Stimulated activated naive CD8-positive, alpha-beta T cell treated with anti-CD3 and anti-CD28 coated beads, Interleukin-15, Interleukin-2, amounts not matched to agents 100 ng/mL and 50 ng/mL, for 24 hours (primary cell): ENCODE measurements around the gene GGNBP2.
A peak's percentile ranks its signal among the peaks of the same experiment; 100 is the strongest.

ENCODE experiments used
- H3K27ac Mint-ChIP-seq: one replicate; pipeline ENCODE4 v1.8.0; 2021; ENCODE audit warnings: mild to moderate bottlenecking, mixed read lengths
- H3K27me3 Mint-ChIP-seq: one replicate; pipeline ENCODE4 v1.8.0; 2021; ENCODE audit warnings: mixed read lengths
- H3K36me3 Mint-ChIP-seq: one replicate; pipeline ENCODE4 v1.8.0; 2021; ENCODE audit warnings: low read depth, mixed read lengths
- H3K4me1 Mint-ChIP-seq: one replicate; pipeline ENCODE4 v1.8.0; 2021; ENCODE audit warnings: low read depth, mixed read lengths
- H3K4me3 Mint-ChIP-seq: one replicate; pipeline ENCODE4 v1.8.0; 2021; ENCODE audit warnings: mild to moderate bottlenecking, mixed read lengths
- H3K9me3 Mint-ChIP-seq: one replicate; pipeline ENCODE4 v1.8.0; 2021; ENCODE audit warnings: mixed read lengths

Gene GGNBP2

GRCh38 chr17:36578671-36579070, 34.0 kb downstream of the GGNBP2 start:
- Mint-ChIP-seq H3K4me1 (no peaks in the 10 kb centered on the region), H3K4me3 (no peak overlapping the region), H3K27ac (no peak overlapping the region), H3K9me3 (no peaks in the 10 kb centered on the region), H3K36me3 (peaks cover 68% of the 10 kb centered on the region), H3K27me3 (no peaks in the 10 kb centered on the region)

DNA sequence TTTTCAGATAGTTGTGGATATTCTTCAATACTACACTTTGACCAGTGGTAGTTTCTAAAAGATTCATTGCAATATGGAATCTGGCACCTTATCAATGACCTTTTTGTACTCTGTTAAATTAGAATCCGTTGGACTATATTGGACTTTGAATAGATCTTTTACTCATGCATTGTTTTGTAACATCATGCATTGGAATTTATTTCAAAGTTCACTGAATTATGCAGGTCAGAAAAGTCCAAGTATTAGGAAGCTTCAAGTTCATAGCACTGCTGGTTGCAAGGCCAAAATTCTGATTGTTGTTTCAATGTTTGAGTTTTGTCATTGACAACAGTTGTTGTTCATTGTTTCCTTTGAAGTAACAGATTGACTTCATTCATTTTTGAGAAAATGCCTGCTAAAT, 39.1 kb downstream of the GGNBP2 start:
- Mint-ChIP-seq H3K27ac (no peak overlapping the region), H3K4me3 (no peak overlapping the region), H3K36me3 (peaks cover 54% of the 10 kb centered on the region), H3K27me3 (no peaks in the 10 kb centered on the region), H3K9me3 (no peaks in the 10 kb centered on the region), H3K4me1 (no peaks in the 10 kb centered on the region)

GRCh38 chr17:36586138-36586537, 41.4 kb downstream of the GGNBP2 start:
- no peak overlapping the region for H3K4me3 Mint-ChIP-seq
- no peak overlapping the region for H3K27ac Mint-ChIP-seq
- H3K4me1 Mint-ChIP-seq = peaks cover 14% of the 10 kb centered on the region
- H3K9me3 Mint-ChIP-seq = no peaks in the 10 kb centered on the region
- no peaks in the 10 kb centered on the region for H3K27me3 Mint-ChIP-seq
- peaks cover 48% of the 10 kb centered on the region for H3K36me3 Mint-ChIP-seq

DNA sequence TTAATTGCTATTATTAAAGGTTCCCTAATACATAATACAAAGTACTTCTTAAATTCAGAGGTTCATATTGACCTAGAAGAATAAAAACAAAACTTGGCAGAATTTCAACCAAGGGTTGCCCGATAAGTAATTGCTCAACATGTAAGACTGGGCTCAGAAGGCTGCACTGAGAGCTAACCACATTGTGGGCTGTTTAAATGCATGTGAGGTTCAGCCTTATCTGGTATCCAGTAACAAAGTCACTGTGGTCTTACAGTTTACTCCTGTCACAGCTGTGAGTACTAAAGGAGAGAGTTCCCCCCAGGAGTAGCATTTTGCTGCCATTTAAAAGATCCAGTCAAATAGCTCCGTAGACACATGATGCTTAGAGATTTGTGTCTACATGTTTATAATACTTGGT, 45.4 kb downstream of the GGNBP2 start:
- no peaks in the 10 kb centered on the region for H3K9me3 Mint-ChIP-seq
- H3K27ac Mint-ChIP-seq = no peak overlapping the region
- H3K36me3 Mint-ChIP-seq = peaks cover 37% of the 10 kb centered on the region
- no peak overlapping the region for H3K4me3 Mint-ChIP-seq
- H3K27me3 Mint-ChIP-seq = no peaks in the 10 kb centered on the region
- H3K4me1 Mint-ChIP-seq = peaks cover 32% of the 10 kb centered on the region

GRCh38 chr17:36591434-36592315, 47.0 kb downstream of the GGNBP2 start, which contains the start of gene DHRS11:
DHRS11 (plus strand) TSS chr17:36591879; CDS start chr17:36592010, 131 bp downstream.
- peaks cover 32% of the 10 kb centered on the region for H3K4me1 Mint-ChIP-seq
- peak within 1 kb of the TSS; percentile 83 for H3K4me3 Mint-ChIP-seq
- H3K36me3 Mint-ChIP-seq = peaks cover 34% of the 10 kb centered on the region
- H3K27me3 Mint-ChIP-seq = no peaks in the 10 kb centered on the region
- peak within 1 kb of the TSS; percentile 26 for H3K27ac Mint-ChIP-seq
- no peaks in the 10 kb centered on the region for H3K9me3 Mint-ChIP-seq

DNA sequence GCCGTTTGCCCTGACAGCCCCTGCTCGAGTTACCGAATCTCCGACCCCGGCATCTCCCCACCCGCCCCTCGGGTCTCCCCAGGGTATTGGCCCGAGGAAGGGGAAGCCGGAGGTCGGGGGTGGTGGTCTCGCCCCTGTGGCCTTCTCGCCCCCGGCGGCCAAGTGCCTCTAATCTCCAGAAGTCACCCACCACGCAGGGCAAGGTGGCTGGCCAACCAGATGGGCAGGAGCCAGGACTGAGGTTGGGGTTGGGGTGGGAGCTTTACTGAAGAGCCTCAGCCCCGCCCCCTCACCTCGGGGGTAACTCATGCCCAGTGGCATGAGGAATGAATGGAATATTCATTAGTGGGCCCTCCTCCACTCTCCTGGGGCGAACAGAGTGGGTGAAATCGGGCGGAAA, 47.6 kb downstream of the GGNBP2 start:
- Mint-ChIP-seq H3K27ac (no peak overlapping the region), H3K4me3 (peak overlapping the region; percentile 83), H3K27me3 (no peaks in the 10 kb centered on the region), H3K4me1 (peaks cover 32% of the 10 kb centered on the region), H3K9me3 (no peaks in the 10 kb centered on the region), H3K36me3 (peaks cover 29% of the 10 kb centered on the region)

DNA sequence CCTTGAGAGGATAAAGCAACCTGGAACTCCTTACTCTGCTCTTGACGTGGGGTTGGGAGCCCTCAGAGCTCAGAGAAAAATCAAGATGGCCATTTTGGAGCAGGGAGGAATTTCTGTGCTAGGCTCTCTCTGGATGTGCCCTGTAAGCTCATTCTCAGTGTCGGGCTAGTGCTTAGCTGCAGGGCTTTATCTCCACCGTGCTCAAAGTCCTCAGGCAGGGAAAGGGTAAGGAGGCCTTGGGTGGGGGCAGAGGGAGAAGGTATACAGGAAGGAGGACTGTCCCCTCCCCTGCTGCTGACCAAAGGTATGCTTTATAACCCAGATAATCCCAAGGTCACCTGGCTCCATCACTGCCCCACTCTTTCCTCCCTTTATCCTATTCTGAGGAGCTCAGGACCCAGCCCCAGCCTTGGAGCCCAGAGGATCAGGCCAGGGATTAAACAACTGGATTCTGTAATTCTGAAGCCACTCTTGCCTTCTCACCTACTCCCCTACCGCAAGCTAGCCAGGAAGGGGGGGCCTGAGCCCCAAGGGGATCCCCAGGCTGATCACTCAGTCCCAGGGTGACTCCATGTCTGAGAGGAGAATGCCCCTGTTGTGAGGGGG, 48.1 kb downstream of the GGNBP2 start:
- H3K4me3 Mint-ChIP-seq = peak overlapping the region; percentile 83
- no peaks in the 10 kb centered on the region for H3K9me3 Mint-ChIP-seq
- peaks cover 32% of the 10 kb centered on the region for H3K4me1 Mint-ChIP-seq
- no peaks in the 10 kb centered on the region for H3K27me3 Mint-ChIP-seq
- peaks cover 24% of the 10 kb centered on the region for H3K36me3 Mint-ChIP-seq
- H3K27ac Mint-ChIP-seq = no peak overlapping the region

DNA sequence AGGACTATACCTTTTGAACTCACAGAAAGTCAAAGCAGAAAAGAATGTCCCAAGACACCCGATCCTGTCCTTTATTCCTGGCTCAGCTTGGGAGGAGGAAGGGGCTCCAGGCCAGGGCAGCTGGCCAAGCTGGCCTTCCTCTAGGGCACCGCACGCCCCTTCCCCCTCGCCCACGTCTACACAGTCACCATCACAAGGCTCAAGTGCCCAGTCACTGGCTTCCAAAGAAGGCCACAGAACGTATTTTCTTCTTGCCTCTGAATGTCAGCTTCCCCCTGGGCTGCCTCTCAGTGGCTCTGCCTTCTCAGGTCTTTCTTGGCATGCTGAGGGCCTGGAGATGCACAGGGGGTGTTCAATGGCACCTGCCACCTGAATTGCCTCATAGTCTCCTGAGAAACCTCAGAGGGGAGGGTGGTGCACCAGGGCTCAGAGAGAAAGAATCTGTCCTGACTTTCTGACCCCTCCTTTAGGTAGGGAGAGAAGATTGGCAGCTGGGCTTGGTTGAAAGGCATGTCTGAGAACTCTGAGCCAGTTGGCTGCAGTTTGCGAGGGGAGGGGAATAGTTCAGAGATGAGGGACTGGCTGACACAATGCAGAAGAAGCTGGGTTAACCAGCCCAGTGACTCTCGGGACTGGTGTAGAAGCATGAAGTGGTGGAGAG, 49.1 kb downstream of the GGNBP2 start:
- Mint-ChIP-seq H3K4me1 (peaks cover 32% of the 10 kb centered on the region), H3K4me3 (no peak overlapping the region), H3K27ac (no peak overlapping the region), H3K27me3 (no peaks in the 10 kb centered on the region), H3K36me3 (peaks cover 20% of the 10 kb centered on the region), H3K9me3 (no peaks in the 10 kb centered on the region)

- Mint-ChIP-seq H3K27me3 (no peaks in the 10 kb centered on the region), H3K4me3 (no peak overlapping the region), H3K27ac (no peak overlapping the region), H3K36me3 (peaks cover 13% of the 10 kb centered on the region), H3K9me3 (no peaks in the 10 kb centered on the region), H3K4me1 (peaks cover 29% of the 10 kb centered on the region)
These were observed 50.1 kb downstream of the GGNBP2 start for GRCh38 chr17:36594626-36595401.

DNA sequence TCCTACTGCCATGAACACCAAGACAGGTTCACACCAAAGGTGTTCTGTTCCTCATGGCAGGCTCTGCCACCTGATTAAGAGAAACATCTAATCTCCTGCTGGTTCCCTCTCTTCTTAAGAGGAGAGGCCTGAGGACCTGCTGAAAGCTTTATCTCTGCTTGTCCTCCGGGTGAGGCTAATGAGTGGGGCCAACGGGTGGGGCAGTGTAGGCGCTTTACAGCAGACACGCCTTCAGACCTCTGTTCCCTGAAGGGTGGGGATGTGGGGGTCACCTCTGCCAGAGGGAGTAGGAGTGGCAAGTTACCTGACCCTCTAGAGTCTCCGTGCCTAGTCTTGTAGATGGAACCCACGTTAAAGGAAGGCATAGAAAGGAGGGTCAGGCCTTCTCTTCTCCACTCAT, 52.5 kb downstream of the GGNBP2 start:
- Mint-ChIP-seq H3K4me3 (no peak overlapping the region), H3K27ac (no peak overlapping the region), H3K36me3 (peaks cover 8% of the 10 kb centered on the region)

GRCh38 chr17:36597866-36598777, 53.4 kb downstream of the GGNBP2 start:
- H3K27me3 Mint-ChIP-seq = no peaks in the 10 kb centered on the region
- H3K36me3 Mint-ChIP-seq = peaks cover 8% of the 10 kb centered on the region
- no peak overlapping the region for H3K4me3 Mint-ChIP-seq
- H3K9me3 Mint-ChIP-seq = no peaks in the 10 kb centered on the region
- H3K4me1 Mint-ChIP-seq = peaks cover 21% of the 10 kb centered on the region
- no peak overlapping the region for H3K27ac Mint-ChIP-seq

More for the DNA sequence above, 52.5 kb downstream of the GGNBP2 start:
- H3K4me1 Mint-ChIP-seq = peaks cover 25% of the 10 kb centered on the region
- H3K9me3 Mint-ChIP-seq = no peaks in the 10 kb centered on the region
- no peaks in the 10 kb centered on the region for H3K27me3 Mint-ChIP-seq

- no peaks in the 10 kb centered on the region for H3K27me3 Mint-ChIP-seq
These were observed 54.3 kb downstream of the GGNBP2 start for GRCh38 chr17:36598951-36599401.

DNA sequence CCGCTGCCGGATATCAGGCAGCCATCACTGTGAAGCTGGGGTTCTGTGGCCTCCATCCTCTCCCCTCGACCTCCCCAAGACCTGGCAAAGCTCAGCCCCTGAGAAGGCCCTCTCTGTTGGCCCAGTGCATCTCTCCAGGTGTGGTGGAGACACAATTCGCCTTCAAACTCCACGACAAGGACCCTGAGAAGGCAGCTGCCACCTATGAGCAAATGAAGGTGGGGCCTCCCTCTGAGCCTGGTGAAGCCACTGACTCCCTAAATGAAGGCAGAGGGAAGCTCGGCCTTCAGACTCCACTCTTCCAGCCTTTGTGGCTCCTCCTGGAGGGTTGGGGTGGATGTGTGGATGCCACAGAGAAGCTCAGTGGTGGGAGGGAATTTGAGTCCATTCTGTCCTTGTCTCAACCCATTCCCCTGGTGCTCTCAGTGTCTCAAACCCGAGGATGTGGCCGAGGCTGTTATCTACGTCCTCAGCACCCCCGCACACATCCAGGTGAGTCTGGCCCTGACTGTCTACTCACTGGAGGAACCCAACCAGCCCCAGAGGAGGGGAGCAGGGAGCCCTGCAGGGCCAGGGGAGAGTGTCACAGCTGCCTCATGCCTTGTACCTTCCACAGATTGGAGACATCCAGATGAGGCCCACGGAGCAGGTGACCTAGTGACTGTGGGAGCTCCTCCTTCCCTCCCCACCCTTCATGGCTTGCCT, 55.0 kb downstream of the GGNBP2 start:
- Mint-ChIP-seq H3K4me3 (no peak overlapping the region), H3K27me3 (no peaks in the 10 kb centered on the region), H3K4me1 (peaks cover 26% of the 10 kb centered on the region), H3K27ac (no peak overlapping the region), H3K36me3 (peaks cover 20% of the 10 kb centered on the region), H3K9me3 (no peaks in the 10 kb centered on the region)

More at GRCh38 chr17:36598951-36599401, 54.3 kb downstream of the GGNBP2 start:
- Mint-ChIP-seq H3K27ac (no peak overlapping the region), H3K9me3 (no peaks in the 10 kb centered on the region), H3K4me3 (no peak overlapping the region), H3K4me1 (peaks cover 19% of the 10 kb centered on the region), H3K36me3 (peaks cover 12% of the 10 kb centered on the region)
